ENCODE data around the gene SEC14L5.
A peak's percentile ranks its signal among the peaks of the same experiment; 100 is the strongest.
"Not testable (repeated sequence)": the region's sequence is repeated elsewhere in the genome, so short reads cannot be mapped to it uniquely, and the experiment has no call there.

Gene SEC14L5

GRCh38 chr16:4958510-4959438 lies 644 bp downstream of the SEC14L5 start:
- no peak for DNase-seq

DNA sequence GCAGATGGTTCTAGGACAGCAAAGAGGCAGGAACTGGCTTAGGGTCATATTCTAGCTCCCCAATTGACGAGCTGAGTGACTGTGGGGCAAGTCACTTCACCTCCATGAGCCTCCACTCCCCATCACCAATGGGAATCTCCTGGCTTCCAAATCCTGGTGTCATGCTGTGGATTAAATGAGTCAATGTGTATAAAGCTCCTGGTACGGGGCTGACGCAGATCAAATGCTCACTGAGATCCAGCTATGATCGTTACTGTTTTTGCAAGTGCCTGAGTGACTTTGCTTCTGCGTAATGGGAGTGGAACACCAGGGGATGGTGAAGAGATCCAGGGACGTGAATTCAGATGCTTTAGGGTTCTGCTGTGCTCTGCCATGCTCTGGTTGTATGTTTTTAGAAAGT lies 2.4 kb downstream of the SEC14L5 start:
- DNase-seq, result no peak

DNA sequence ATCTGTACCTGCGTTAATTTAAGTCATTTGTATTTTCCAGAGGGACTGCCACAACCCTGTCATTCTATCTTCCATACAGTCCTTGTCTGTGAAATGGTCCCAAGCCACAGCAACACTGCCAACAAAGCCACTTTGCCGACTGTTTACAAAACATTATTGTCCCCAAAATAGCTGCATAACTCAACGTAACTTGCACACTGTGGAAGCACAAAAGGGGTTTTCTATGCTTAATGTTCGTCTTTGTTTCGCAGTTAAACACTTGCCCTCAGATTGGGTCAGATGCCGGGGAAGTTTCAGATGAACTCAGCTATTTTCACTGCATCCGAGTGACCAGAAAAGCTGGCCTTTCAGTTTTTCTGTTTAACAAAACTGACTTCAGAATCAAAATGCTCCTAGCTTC lies 4.6 kb downstream of the SEC14L5 start:
- no peak for DNase-seq

- not testable (repeated sequence) for DNase-seq
Measured at GRCh38 chr16:4963527-4963926, 5.4 kb downstream of the SEC14L5 start.

GRCh38 chr16:4966736-4967453 lies 8.8 kb downstream of the SEC14L5 start:
- no peak for DNase-seq

DNA sequence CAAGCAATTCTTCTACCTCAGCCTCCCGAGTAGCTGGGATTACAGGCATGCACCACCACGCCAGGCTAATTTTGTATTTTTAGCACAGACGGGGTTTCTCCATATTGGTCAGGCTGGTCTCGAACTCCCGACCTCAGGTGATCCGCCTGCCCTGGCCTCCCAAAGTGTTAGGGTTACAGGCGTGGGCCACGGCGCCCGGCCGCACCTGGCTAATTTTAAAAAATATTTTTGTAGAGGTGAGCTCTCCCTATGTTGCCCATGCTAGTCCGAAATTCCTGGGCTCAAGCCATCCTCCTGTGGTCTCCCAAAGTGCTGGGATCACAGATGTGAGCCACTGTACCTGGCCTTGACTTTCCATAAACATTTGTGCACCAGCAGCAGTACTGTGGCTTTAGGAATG lies 10.1 kb downstream of the SEC14L5 start:
- DNase-seq, result not testable (repeated sequence)

DNA sequence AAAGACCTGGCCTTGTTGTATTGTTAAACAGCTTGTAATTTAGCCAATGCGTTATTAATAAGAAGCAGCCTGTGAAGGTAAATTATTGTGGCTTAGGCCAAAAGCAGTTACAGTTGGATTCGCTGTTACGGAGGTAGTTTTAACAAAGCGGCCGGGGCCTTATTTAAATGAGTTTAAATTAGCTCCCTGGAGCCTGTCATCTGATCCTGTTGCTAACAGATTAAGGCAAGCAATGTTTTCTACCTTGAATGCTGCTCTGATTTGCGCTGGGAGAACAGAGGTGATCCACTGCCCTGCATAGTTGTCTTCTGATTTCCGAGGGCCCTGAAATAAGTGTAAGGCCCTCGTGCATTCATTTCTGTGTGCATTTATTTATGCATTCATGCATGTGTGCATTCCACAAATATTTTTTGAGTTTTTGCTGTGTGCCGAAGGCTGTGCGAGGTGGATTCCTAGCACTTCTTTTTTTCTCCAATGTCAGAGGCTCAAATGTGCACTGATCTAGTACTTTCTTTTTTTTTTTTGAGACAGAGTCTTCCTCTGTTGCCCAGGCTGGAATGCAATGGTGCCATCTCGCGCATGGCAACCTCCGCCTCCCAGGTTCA lies 10.9 kb downstream of the SEC14L5 start:
- DNase-seq, result peak; percentile 36

GRCh38 chr16:4970010-4970409 lies 11.9 kb downstream of the SEC14L5 start:
- no peak for DNase-seq

DNA sequence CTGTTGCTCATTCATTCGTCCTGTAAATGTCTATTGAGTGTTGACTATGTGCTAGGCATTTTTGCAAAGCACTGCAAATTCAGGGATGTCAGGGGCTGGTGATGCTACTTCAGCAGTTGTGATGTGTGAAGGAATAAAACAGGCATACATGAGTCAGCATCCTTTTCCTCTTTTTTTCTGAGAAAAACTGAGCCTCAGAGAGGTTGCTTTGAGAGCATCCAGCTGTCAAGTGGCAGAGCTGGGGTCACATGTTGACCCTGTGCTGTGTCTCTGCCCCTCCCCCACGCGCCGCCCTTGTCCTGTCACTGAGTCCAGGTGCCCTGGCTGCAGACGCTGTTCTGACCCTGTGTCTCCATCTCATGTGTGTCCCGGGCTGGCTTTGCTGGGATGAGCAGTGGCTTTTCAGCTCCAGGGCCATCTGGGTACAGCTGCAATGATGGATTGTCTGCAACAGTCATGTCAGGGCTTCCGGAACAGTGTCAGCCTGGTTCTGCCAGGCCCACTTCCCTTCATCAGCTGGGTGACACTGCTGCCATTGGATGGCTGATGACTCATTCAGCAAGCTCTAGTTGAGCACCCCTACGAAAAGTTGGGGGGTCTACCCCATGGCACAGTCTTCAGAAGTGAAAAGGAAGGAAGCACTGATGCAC lies 14.9 kb downstream of the SEC14L5 start:
- no peak for DNase-seq

GRCh38 chr16:4976079-4976478 lies 17.9 kb downstream of the SEC14L5 start:
- no peak for DNase-seq

DNA sequence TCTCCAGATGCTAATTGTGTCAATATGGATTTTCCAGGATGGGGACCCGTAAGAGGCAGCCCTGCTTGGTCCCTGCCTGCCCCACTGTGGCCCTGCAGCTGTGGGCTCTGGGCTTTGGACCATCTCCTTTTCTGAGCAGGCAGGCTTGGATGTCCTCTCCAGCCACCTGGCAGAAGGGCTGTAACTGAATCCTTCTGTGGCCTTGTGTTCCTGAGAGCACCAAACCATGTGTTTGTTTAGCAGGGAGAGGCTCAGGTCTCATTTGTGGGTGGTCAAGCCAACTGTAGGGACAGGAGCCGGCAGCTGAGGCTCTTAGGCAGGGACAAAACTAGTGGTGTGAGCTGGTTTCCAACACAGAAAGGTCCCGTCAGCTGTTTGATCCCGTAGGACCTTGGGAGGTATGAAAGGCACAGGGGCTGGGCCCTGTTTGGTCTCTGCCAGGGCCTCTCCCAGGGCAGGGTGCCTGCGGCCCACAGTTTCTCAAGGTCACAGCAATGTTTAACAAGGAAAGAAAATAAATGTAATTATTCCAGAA lies 18.5 kb downstream of the SEC14L5 start:
- peak; percentile 13 for DNase-seq

- DNase-seq, result no peak
Measured at GRCh38 chr16:4979164-4979563, 21.0 kb downstream of the SEC14L5 start.

DNA sequence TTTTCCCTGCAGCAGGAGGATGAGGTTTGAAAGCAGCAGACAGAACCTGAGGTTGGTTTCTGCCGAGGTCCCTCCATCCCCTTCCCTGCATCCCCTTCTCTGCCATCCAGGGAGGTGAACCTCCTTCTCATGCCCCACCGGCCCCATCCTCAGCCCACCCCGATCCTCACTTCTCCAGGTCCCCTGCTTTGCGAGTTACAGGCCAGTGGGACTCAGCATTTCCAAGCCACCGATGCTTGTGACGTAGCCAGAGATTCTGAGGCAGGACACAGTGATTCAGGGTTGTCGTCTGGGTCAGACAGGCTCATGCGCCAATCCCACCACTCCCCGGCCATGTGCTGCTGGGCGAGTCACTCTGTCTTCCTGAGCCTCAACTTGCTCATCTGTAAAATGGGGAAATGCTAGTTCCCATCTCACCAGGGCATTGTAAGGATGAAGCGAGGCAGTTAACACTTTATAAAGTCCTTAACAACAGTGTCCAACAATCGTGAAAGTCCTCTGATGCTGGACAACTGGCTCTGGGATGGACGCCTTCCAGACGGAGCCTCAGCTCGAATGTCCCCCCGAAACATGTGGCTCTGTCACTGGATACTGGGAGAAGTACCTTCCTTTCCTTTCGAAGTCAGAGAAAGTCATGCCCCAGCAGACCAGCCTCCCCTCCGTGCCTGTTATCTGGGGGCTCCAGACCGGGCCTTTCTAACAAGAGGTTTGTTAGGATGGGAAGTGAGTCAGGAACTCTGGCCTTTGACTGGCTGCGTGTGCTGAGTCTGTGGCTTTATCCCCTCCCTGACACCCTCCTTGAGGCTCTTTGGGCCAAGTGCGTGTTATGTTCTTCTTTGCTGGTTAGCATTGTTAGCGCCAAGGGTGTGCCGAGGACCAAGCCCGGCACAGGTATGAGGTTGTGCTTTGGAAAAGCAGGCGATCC lies 21.9 kb downstream of the SEC14L5 start:
- DNase-seq, result no peak

- DNase-seq, result no peak
Measured at GRCh38 chr16:4980691-4981090, 22.6 kb downstream of the SEC14L5 start.

GRCh38 chr16:4981473-4981872 lies 23.3 kb downstream of the SEC14L5 start:
- no peak for DNase-seq

DNA sequence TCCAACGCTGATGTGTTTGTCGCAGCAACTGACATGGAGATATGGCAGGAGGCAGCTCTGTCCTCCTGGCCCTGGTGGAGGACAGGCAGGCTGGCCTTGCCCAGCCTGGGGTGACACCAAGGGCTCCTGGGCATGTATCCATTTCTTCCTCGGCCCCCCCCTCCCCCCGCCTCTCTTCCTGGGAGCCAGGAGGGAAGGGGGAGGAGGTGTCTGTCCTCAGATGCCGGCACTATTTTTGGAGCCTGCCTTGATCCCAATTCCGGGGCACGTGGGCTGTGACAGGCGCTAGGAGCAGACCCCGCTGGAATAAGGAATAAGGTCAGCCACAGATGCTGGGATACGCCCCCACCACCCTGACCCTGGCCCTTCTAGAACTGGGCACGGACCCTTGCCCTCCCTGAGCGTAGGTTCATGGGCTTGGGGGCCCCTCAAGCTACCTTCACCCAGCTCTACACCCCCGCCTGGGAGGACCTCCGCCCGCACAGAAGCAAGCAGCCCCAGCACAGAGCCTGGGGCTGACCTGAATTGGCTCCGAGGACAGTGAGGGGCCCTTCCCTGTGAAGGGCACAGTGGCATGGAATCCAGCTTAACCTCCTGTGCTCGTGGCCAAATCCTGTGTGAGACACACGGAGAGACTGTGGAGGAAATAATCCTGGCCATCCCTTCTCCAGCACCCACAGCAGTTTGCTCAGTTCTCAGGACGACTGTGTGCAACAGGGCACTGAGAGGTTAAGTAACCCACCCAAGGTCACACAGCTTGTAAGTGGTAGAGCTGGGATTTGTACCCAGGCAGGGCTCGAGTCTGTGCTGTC lies 24.1 kb downstream of the SEC14L5 start:
- no peak for DNase-seq

- DNase-seq, result no peak
Measured at GRCh38 chr16:4984174-4984990, 26.3 kb downstream of the SEC14L5 start.

- peak; percentile 37 for DNase-seq
Measured at GRCh38 chr16:4987250-4987579, 29.1 kb downstream of the SEC14L5 start.

GRCh38 chr16:4987580-4988374 lies 29.6 kb downstream of the SEC14L5 start:
- DNase-seq, result peak; percentile 70
